ENCODE data around the gene MAPKAPK2. TPM values are rescaled to one million over a fixed set of nuclear protein-coding genes. Genes with fewer than 3 reads are reported as not detected.

Gene MAPKAPK2
- total and polyA plus RNA-seq, 2 of the 13 experiments (the other 11 are each of a cell fraction or from before 2014, with no cell fraction given): 16.6 to 34.0 TPM

GRCh38 chr1:206713070-206713469 is 28.4 kb downstream of the MAPKAPK2 start (continued):
- TF ChIP-seq, protein P1, sequence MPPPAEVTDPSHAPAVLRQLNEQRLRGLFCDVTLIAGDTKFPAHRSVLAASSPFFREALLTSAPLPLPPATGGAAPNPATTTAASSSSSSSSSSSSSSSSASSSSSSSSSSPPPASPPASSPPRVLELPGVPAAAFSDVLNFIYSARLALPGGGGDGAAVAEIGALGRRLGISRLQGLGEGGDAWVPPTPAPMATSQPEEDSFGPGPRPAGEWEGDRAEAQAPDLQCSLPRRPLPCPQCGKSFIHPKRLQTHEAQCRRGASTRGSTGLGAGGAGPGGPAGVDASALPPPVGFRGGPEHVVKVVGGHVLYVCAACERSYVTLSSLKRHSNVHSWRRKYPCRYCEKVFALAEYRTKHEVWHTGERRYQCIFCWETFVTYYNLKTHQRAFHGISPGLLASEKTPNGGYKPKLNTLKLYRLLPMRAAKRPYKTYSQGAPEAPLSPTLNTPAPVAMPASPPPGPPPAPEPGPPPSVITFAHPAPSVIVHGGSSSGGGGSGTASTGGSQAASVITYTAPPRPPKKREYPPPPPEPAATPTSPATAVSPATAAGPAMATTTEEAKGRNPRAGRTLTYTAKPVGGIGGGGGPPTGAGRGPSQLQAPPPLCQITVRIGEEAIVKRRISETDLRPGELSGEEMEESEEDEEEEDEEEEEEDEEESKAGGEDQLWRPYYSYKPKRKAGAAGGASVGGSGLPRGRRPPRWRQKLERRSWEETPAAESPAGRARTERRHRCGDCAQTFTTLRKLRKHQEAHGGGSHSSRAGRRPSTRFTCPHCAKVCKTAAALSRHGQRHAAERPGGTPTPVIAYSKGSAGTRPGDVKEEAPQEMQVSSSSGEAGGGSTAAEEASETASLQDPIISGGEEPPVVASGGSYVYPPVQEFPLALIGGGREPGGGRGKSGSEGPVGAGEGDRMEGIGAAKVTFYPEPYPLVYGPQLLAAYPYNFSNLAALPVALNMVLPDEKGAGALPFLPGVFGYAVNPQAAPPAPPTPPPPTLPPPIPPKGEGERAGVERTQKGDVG (CRISPR knock-in tag; IDR thresholded peaks at IDR 0.05; ENCODE audit: borderline replicate concordance): no peak
- TF ChIP-seq MXD4 (CRISPR knock-in tag; IDR thresholded peaks at IDR 0.05) (no peak), CENPBD1 (CRISPR knock-in tag; IDR thresholded peaks at IDR 0.05; ENCODE audit: borderline replicate concordance, low read depth) (no peak), ZNF17 (CRISPR knock-in tag; IDR thresholded peaks at IDR 0.05) (no peak), ZNF350 (CRISPR knock-in tag; IDR thresholded peaks at IDR 0.05; ENCODE audit: borderline replicate concordance, low read depth) (no peak), MATR3 (CRISPR knock-in tag; IDR thresholded peaks at IDR 0.05) (no peak), ZNF709 (CRISPR knock-in tag; IDR thresholded peaks at IDR 0.05) (no peak)
- TF ChIP-seq, protein P2, sequence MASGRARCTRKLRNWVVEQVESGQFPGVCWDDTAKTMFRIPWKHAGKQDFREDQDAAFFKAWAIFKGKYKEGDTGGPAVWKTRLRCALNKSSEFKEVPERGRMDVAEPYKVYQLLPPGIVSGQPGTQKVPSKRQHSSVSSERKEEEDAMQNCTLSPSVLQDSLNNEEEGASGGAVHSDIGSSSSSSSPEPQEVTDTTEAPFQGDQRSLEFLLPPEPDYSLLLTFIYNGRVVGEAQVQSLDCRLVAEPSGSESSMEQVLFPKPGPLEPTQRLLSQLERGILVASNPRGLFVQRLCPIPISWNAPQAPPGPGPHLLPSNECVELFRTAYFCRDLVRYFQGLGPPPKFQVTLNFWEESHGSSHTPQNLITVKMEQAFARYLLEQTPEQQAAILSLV (CRISPR knock-in tag; IDR thresholded peaks at IDR 0.05; ENCODE audit: borderline replicate concordance): no peak

- FAIRE-seq (no peak), DNase-seq (ENCODE audit: low spot score) (no peak), ATAC-seq (no peak)
- no TSS peak for BruUV-seq (replicated peaks)
- Histone ChIP-seq H3K4me3 (replicated peaks in 1 of 3; ENCODE audit: insufficient read depth in 1 of 3, low read depth in 2 of 3, low read length in 3 of 3) (no peak overlapping the region), H2AFZ (ENCODE audit: low read length) (no peak overlapping the region), H3K27me3 (ENCODE audit: control insufficient read depth in 1 of 2, insufficient read depth in 2 of 2, low read length in 2 of 2) (no peaks in the 10 kb centered on the region), H4K20me1 (ENCODE audit: insufficient read depth, low read length) (peaks cover 24% of the 10 kb centered on the region), H3K36me3 (replicated peaks in 1 of 2; ENCODE audit: control insufficient read depth in 1 of 2, insufficient read depth in 2 of 2, low read length in 2 of 2) (no peaks in the 10 kb centered on the region), H3K9me3 (ENCODE audit: low read length) (no peaks in the 10 kb centered on the region), H3K27ac (ENCODE audit: extremely low read length, insufficient read depth, low read length) (no peak overlapping the region), H3K79me2 (ENCODE audit: insufficient read depth, low read length) (peaks cover 58% of the 10 kb centered on the region), H3K4me1 (ENCODE audit: insufficient read depth, low read length) (peaks cover 57% of the 10 kb centered on the region), H3K4me2 (ENCODE audit: low read depth, low read length) (no peak overlapping the region), H3K9ac (ENCODE audit: insufficient read depth, low read depth, low read length) (no peak overlapping the region)
- ChIA-PET CTCF (ENCODE audit: low intra/inter-chr PET ratio, low total read pairs) (no interaction called here), POLR2A (no interaction called here)
- no peak for TF ChIP-seq CBX1 (IDR thresholded peaks at IDR 0.05; ENCODE audit: low read depth)
- WGBS (ENCODE audit: low lambda C conversion rate): 93% methylated on average over 6 of the region's 6 CpGs
- in situ Hi-C loops (cut with HindIII; ENCODE audit: extremely low pct_ligation_motif_present, low pct_unique_long_range_greater_than_20kb): no loop called here
- intact Hi-C loops (cut with micrococcal nuclease; ENCODE audit: unreplicated experiment): no loop called here
These were observed 29.2 kb downstream of the MAPKAPK2 start for GRCh38 chr1:206713910-206714312.
